Liver (tissue), 9 donors: ENCODE results near the gene TBX5. TPM values are rescaled to one million over a fixed set of nuclear protein-coding genes. Genes with fewer than 3 reads are reported as not detected.

ENCODE experiments used
- DNase-seq: peaks from one replicate; pipeline ENCODE4 v3.0.0-alpha.2; 2017; ENCODE audit warnings: low spot score
- H3K27ac ChIP-seq, 2 donors: one replicate each; pipeline ENCODE4 v1.7.0; 2013; ENCODE audit warnings: inconsistent platforms in 2 of 2, low read length in 2 of 2, control low read depth in 1 of 2, low read depth in 1 of 2, mild to moderate bottlenecking in 1 of 2
- H3K27me3 ChIP-seq, 4 donors: one replicate each; pipeline versions ENCODE4 v1.6.1 to v1.7.0; 2013; ENCODE audit warnings: low read length in 3 of 4, inconsistent platforms in 1 of 4, mild to moderate bottlenecking in 1 of 4, moderate library complexity in 1 of 4; ENCODE audit not compliant: control insufficient read depth in 4 of 4, insufficient read depth in 4 of 4
- H3K36me3 ChIP-seq, 4 donors: one replicate each; pipeline versions ENCODE4 v1.6.1 to v1.7.0; 2013; ENCODE audit warnings: low read length in 3 of 4, mild to moderate bottlenecking in 3 of 4, low read depth in 1 of 4, moderate library complexity in 1 of 4; ENCODE audit not compliant: control insufficient read depth in 4 of 4, insufficient read depth in 3 of 4
- H3K4me1 ChIP-seq, 4 donors: one replicate each; pipeline versions ENCODE4 v1.6.1 to v1.7.0; 2013; ENCODE audit warnings: low read length in 3 of 4, mild to moderate bottlenecking in 3 of 4, moderate library complexity in 1 of 4; ENCODE audit not compliant: control insufficient read depth in 4 of 4, insufficient read depth in 4 of 4
- H3K4me3 ChIP-seq, 3 donors: one replicate each; pipeline versions ENCODE4 v1.6.1 to v1.7.0; 2013; ENCODE audit warnings: low read length in 3 of 3, control low read depth in 1 of 3, low read depth in 1 of 3, mild to moderate bottlenecking in 1 of 3
- H3K9ac ChIP-seq, 2 donors: one replicate each; pipeline ENCODE4 v1.7.0; 2013; ENCODE audit warnings: low read length in 2 of 2, mild to moderate bottlenecking in 2 of 2, moderate library complexity in 2 of 2, control low read depth in 1 of 2, low read depth in 1 of 2
- H3K9me3 ChIP-seq, 4 donors: one replicate each; pipeline versions ENCODE4 v1.6.1 to v1.7.0; 2013; ENCODE audit warnings: low read length in 3 of 4; ENCODE audit not compliant: control insufficient read depth in 4 of 4
- EGR1 ChIP-seq, 2 donors: IDR thresholded peaks; 2 replicates each; pipeline ENCODE4 v1.6.1; 2016 to 2018; ENCODE audit warnings: antibody characterized with exemption in 2 of 2, low read depth in 2 of 2
- FOXA1 ChIP-seq: IDR thresholded peaks from 2 replicates; pipeline ENCODE4 v1.6.1; 2016; ENCODE audit warnings: antibody characterized with exemption
- FOXA2 ChIP-seq: IDR thresholded peaks from 2 replicates; pipeline ENCODE4 v1.6.1; 2016; ENCODE audit warnings: antibody characterized with exemption
- HNF4A ChIP-seq, 2 donors: conservative IDR thresholded peaks; 2 replicates each; pipeline ENCODE4 v1.6.1; 2016; ENCODE audit warnings: antibody characterized with exemption in 2 of 2, mild to moderate bottlenecking in 2 of 2
- HNF4G ChIP-seq: IDR thresholded peaks from 2 replicates; pipeline ENCODE4 v1.6.1; 2016; ENCODE audit warnings: antibody characterized with exemption
- JUND ChIP-seq, 2 donors: IDR thresholded peaks; 2 replicates each; pipeline ENCODE4 v1.6.1; 2016; ENCODE audit warnings: antibody characterized with exemption in 2 of 2
- NR2F2 ChIP-seq: IDR thresholded peaks from 2 replicates; pipeline ENCODE4 v1.6.1; 2016; ENCODE audit warnings: antibody characterized with exemption
- RXRA ChIP-seq, 2 donors: IDR thresholded peaks; 2 replicates each; pipeline ENCODE4 v1.6.1; 2017 to 2018; ENCODE audit warnings: antibody characterized with exemption in 2 of 2, mild to moderate bottlenecking in 1 of 2
- SP1 ChIP-seq: IDR thresholded peaks from 2 replicates; pipeline ENCODE4 v1.6.1; 2018; ENCODE audit warnings: antibody characterized with exemption, mild to moderate bottlenecking
- TAF1 ChIP-seq: conservative IDR thresholded peaks from 2 replicates; pipeline ENCODE4 v1.6.1; 2016; ENCODE audit warnings: antibody characterized with exemption, mild to moderate bottlenecking
- WGBS: extraction: QIAGEN DNeasy Blood & Tissue Kit; methylation state at CpG from one replicate; pipeline ENCODE4 v1.1.7; 2013; 5-methylcytosine and 5-hydroxymethylcytosine counted together
- polyA plus RNA-seq, 2 donors: library from polyadenylated mRNA; stranded (reverse) in 1 of 2; unstranded in 1 of 2; fragments of 200-250 nt in 1 of 2; fragments of >200 nt in 1 of 2; fragmentation: Nextera tagmentation in 1 of 2; extraction: Ambion mirVana in 1 of 2; gene quantifications; one replicate each; pipeline versions ENCODE4 v1.2.1 to v1.2.3, GENCODE V29; 2013 to 2015
- total RNA-seq, 2 donors: library from RNA; depleted of rRNA; stranded (reverse); fragments of >200 nt; gene quantifications; one replicate each; pipeline ENCODE4 v1.2.3, GENCODE V29; 2014
- TF ChIP-seq, protein P1 (sequence below): IDR thresholded peaks from 2 replicates; pipeline ENCODE4 v1.6.1; 2016; ENCODE audit warnings: antibody characterized with exemption
- TF ChIP-seq, protein P2 (sequence below): fragments of 150-350 bp; IDR thresholded peaks from 2 replicates; pipeline ENCODE4 v1.5.1; 2017; ENCODE audit warnings: improper control_type of control experiment, low read depth, low read length; ENCODE audit not compliant: missing input control
- TF ChIP-seq, protein P3 (sequence below): IDR thresholded peaks from 2 replicates; pipeline ENCODE4 v1.6.1; 2016; ENCODE audit warnings: antibody characterized with exemption
- TF ChIP-seq, protein P4 (sequence below): IDR thresholded peaks from 2 replicates; pipeline ENCODE4 v1.6.1; 2016; ENCODE audit warnings: antibody characterized with exemption, mild to moderate bottlenecking
- donor health status: healthy.
- donor health status: healthy.
- donor health status: healthy.
- donor health status: healthy.
- donor health status: healthy.

Gene TBX5
- total and polyA plus RNA-seq, 4 donors, result 0.03 TPM; not detected in 3

DNA sequence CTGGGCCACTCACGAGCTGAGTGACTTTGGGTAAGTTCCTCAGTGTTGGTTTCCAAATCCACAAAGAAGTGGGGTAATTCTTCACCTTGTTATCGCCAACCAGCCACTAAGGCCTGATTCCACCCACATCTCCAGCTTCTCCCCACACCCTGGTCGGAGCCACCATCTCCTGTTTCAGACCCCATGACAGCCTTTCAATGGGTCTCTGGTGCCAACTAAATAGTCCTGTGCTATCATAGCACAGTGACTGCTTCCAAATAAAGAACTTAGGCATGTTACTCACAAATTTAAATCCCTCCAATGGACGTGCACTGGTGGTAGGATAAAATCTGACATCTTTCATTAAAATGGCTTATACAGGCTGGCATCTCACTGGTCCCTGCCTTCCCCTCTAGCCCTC, 44.0 kb downstream of the TBX5 start:
- H3K9me3 ChIP-seq, result peaks cover 0 to 6% (median 2%) of the 10 kb centered on the region in 4 donors
- 52% methylated on average over 4 of the region's 4 CpGs for WGBS
- TF ChIP-seq FOXA2 (no peak), TAF1 (no peak), NR2F2 (no peak), HNF4A (conservative IDR thresholded peaks at IDR 0.05) (no peak), HNF4G (no peak), RXRA (IDR thresholded peaks at IDR 0.05) (no peak)
- TF ChIP-seq, protein P1, sequence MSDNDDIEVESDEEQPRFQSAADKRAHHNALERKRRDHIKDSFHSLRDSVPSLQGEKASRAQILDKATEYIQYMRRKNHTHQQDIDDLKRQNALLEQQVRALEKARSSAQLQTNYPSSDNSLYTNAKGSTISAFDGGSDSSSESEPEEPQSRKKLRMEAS, result no peak

DNA sequence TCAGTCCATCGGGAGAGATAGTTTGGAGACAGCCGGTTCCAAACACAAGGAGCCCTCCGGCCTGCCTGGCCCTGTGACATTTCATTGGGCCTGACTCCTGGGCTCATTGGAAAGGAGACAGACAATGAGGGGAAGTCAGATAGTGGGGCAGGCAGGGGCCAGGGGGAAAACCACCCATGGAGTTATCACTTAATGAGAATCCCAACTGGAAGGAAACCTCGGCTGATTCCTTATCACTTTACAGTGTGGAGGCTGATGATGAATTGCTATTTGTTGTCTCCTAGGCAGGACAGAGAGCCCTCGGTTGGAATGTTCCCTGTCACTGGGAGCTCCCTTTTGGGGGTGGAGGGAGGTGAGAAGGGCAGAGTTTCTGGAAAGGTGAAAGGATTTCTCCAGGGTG, 44.4 kb downstream of the TBX5 start:
- TF ChIP-seq TAF1 (no peak), FOXA1 (no peak), EGR1 (IDR thresholded peaks at IDR 0.05; ENCODE audit: low read depth in 2 of 2) (no peak), JUND (IDR thresholded peaks at IDR 0.05) (no peak), SP1 (no peak), FOXA2 (no peak), HNF4A (conservative IDR thresholded peaks at IDR 0.05) (no peak)
- TF ChIP-seq, protein P2, sequence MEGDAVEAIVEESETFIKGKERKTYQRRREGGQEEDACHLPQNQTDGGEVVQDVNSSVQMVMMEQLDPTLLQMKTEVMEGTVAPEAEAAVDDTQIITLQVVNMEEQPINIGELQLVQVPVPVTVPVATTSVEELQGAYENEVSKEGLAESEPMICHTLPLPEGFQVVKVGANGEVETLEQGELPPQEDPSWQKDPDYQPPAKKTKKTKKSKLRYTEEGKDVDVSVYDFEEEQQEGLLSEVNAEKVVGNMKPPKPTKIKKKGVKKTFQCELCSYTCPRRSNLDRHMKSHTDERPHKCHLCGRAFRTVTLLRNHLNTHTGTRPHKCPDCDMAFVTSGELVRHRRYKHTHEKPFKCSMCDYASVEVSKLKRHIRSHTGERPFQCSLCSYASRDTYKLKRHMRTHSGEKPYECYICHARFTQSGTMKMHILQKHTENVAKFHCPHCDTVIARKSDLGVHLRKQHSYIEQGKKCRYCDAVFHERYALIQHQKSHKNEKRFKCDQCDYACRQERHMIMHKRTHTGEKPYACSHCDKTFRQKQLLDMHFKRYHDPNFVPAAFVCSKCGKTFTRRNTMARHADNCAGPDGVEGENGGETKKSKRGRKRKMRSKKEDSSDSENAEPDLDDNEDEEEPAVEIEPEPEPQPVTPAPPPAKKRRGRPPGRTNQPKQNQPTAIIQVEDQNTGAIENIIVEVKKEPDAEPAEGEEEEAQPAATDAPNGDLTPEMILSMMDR, result no peak
- TF ChIP-seq, protein P3, sequence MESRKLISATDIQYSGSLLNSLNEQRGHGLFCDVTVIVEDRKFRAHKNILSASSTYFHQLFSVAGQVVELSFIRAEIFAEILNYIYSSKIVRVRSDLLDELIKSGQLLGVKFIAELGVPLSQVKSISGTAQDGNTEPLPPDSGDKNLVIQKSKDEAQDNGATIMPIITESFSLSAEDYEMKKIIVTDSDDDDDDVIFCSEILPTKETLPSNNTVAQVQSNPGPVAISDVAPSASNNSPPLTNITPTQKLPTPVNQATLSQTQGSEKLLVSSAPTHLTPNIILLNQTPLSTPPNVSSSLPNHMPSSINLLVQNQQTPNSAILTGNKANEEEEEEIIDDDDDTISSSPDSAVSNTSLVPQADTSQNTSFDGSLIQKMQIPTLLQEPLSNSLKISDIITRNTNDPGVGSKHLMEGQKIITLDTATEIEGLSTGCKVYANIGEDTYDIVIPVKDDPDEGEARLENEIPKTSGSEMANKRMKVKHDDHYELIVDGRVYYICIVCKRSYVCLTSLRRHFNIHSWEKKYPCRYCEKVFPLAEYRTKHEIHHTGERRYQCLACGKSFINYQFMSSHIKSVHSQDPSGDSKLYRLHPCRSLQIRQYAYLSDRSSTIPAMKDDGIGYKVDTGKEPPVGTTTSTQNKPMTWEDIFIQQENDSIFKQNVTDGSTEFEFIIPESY, result no peak
- 16% methylated on average over 5 of the region's 5 CpGs for WGBS
- peaks cover 0 to 6% (median under 1%) of the 10 kb centered on the region in 4 donors for H3K27me3 ChIP-seq
- H3K9ac ChIP-seq, result no peak overlapping the region
- H3K36me3 ChIP-seq, result no peaks in the 10 kb centered on the region
- H3K4me1 ChIP-seq, result no peaks in the 10 kb centered on the region
- H3K4me3 ChIP-seq, result no peak overlapping the region
- peaks cover 0 to 4% (median 2%) of the 10 kb centered on the region in 4 donors for H3K9me3 ChIP-seq
- DNase-seq, result no peak
- H3K27ac ChIP-seq, result no peak overlapping the region

More for the DNA sequence above, 44.0 kb downstream of the TBX5 start:
- Histone ChIP-seq H3K36me3 (no peaks in the 10 kb centered on the region), H3K9ac (no peak overlapping the region), H3K4me1 (no peaks in the 10 kb centered on the region), H3K27me3 (peaks cover 0 to 6% (median 2%) of the 10 kb centered on the region in 4 donors), H3K4me3 (no peak overlapping the region), H3K27ac (no peak overlapping the region)
- no peak for DNase-seq

DNA sequence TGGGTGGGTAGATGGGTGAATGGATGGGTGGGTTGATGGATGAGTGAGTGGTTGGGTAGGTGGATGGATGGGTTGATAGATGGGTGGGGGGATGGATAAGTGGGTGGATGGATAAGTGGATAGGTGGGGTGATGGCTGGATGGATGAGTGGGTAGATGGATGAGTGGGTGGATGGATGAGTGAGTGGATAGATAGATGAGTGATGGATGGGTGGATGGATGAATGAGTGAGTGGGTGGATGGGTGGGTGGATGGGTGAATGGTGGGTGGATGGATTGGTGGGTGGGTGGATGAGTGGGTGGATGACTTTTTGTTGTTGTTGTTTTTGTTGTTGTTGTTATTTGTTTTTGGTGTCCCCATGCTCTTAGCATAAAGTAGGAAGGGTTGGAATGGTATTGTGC, 45.5 kb downstream of the TBX5 start:
- no peaks in the 10 kb centered on the region for H3K9me3 ChIP-seq
- H3K36me3 ChIP-seq, result no peaks in the 10 kb centered on the region
- no peak overlapping the region for H3K27ac ChIP-seq
- H3K9ac ChIP-seq, result no peak overlapping the region
- DNase-seq, result no peak
- TF ChIP-seq, protein P4, sequence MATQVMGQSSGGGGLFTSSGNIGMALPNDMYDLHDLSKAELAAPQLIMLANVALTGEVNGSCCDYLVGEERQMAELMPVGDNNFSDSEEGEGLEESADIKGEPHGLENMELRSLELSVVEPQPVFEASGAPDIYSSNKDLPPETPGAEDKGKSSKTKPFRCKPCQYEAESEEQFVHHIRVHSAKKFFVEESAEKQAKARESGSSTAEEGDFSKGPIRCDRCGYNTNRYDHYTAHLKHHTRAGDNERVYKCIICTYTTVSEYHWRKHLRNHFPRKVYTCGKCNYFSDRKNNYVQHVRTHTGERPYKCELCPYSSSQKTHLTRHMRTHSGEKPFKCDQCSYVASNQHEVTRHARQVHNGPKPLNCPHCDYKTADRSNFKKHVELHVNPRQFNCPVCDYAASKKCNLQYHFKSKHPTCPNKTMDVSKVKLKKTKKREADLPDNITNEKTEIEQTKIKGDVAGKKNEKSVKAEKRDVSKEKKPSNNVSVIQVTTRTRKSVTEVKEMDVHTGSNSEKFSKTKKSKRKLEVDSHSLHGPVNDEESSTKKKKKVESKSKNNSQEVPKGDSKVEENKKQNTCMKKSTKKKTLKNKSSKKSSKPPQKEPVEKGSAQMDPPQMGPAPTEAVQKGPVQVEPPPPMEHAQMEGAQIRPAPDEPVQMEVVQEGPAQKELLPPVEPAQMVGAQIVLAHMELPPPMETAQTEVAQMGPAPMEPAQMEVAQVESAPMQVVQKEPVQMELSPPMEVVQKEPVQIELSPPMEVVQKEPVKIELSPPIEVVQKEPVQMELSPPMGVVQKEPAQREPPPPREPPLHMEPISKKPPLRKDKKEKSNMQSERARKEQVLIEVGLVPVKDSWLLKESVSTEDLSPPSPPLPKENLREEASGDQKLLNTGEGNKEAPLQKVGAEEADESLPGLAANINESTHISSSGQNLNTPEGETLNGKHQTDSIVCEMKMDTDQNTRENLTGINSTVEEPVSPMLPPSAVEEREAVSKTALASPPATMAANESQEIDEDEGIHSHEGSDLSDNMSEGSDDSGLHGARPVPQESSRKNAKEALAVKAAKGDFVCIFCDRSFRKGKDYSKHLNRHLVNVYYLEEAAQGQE, result no peak
- TF ChIP-seq, protein P3, result no peak
- H3K4me3 ChIP-seq, result no peak overlapping the region
- H3K27me3 ChIP-seq, result peaks cover 0 to 6% (median under 1%) of the 10 kb centered on the region in 4 donors
- no peaks in the 10 kb centered on the region for H3K4me1 ChIP-seq
